Prostate gland (tissue), 2 donors: Measurements from ENCODE around the gene GATB.

Source experiments
- POLR2A ChIP-seq: fragments of 450-650 bp; IDR thresholded peaks from one replicate; pipeline ENCODE4 v1.6.1; 2016; ENCODE audit warnings: antibody characterized with exemption, mild to moderate bottlenecking
- POLR2AphosphoS5 ChIP-seq: sonication (generic); formaldehyde crosslinking; IDR thresholded peaks from one replicate; pipeline ENCODE4 v1.6.1; 2017; ENCODE audit warnings: antibody characterized with exemption
- TF ChIP-seq, protein P1 (sequence below), 4 experiments: fragments of 200-600 bp in 2 of 4; fragments of 450-650 bp in 2 of 4; sonication (generic) in 2 of 4; IDR thresholded peaks; 1 replicate in 3 of 4; 2 replicates in 1 of 4; pipeline ENCODE4 v1.5.1; 2016 to 2019; ENCODE audit warnings: antibody characterized with exemption in 4 of 4, mild to moderate bottlenecking in 2 of 4, moderate library complexity in 2 of 4

- TF ChIP-seq, protein P1, sequence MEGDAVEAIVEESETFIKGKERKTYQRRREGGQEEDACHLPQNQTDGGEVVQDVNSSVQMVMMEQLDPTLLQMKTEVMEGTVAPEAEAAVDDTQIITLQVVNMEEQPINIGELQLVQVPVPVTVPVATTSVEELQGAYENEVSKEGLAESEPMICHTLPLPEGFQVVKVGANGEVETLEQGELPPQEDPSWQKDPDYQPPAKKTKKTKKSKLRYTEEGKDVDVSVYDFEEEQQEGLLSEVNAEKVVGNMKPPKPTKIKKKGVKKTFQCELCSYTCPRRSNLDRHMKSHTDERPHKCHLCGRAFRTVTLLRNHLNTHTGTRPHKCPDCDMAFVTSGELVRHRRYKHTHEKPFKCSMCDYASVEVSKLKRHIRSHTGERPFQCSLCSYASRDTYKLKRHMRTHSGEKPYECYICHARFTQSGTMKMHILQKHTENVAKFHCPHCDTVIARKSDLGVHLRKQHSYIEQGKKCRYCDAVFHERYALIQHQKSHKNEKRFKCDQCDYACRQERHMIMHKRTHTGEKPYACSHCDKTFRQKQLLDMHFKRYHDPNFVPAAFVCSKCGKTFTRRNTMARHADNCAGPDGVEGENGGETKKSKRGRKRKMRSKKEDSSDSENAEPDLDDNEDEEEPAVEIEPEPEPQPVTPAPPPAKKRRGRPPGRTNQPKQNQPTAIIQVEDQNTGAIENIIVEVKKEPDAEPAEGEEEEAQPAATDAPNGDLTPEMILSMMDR (IDR thresholded peaks at IDR 0.05): peak; percentile 18 to 52 (median 38)
- no peak for TF ChIP-seq POLR2A
- no peak for TF ChIP-seq POLR2AphosphoS5
Measured at GRCh38 chr4:151801547-151802516, 41.0 kb upstream of the GATB start.
